GM18867 (cell line): Measurements from ENCODE around the gene RTN1.

ENCODE experiments used
- ATAC-seq: cut with Tn5 transposase; IDR thresholded peaks from one replicate; pipeline ENCODE4 v1.9.1; 2021; ENCODE audit warnings: mild to moderate bottlenecking, moderate library complexity; ENCODE audit not compliant: unreplicated experiment

The RTN1 gene

GRCh38 chr14:59870277-59871165 lies at the start of gene RTN1:
TSS of gene RTN1 (minus strand) at chr14:59870776. CDS start at chr14:59870630, 146 bp downstream.
- ATAC-seq = peak; percentile 67

- ATAC-seq = no peak
Observed at GRCh38 chr14:59920378-59920683, 49.8 kb upstream of the RTN1 start.

- ATAC-seq = peak; percentile 26
Observed at GRCh38 chr14:59919570-59920377, 49.2 kb upstream of the RTN1 start, which contains the start of gene LRRC9. TSS of gene LRRC9 (plus strand) at chr14:59920144.

- peak; percentile 76 for ATAC-seq
Observed at GRCh38 chr14:59918824-59919569, 48.4 kb upstream of the RTN1 start.

- ATAC-seq = no peak
Observed at GRCh38 chr14:59913187-59913586, 42.6 kb upstream of the RTN1 start.

- ATAC-seq = no peak
Observed at GRCh38 chr14:59912443-59912842, 41.9 kb upstream of the RTN1 start.

GRCh38 chr14:59905188-59905587 lies 34.6 kb upstream of the RTN1 start:
- ATAC-seq = no peak

- no peak for ATAC-seq
Observed at GRCh38 chr14:59904184-59904583, 33.6 kb upstream of the RTN1 start.

- ATAC-seq = no peak
Observed at GRCh38 chr14:59900556-59900955, 30.0 kb upstream of the RTN1 start.

- ATAC-seq = peak; percentile 65
Observed at GRCh38 chr14:59897757-59898383, 27.3 kb upstream of the RTN1 start.

GRCh38 chr14:59895721-59896120 lies 25.1 kb upstream of the RTN1 start:
- ATAC-seq = no peak

- ATAC-seq = no peak
Observed at GRCh38 chr14:59890676-59891075, 20.1 kb upstream of the RTN1 start.

GRCh38 chr14:59882957-59883356 lies 12.4 kb upstream of the RTN1 start:
- ATAC-seq = no peak

- ATAC-seq = peak; percentile 14
Observed at GRCh38 chr14:59871166-59871495, 555 bp upstream of the RTN1 start.

GRCh38 chr14:59869381-59870255 lies 958 bp downstream of the RTN1 start:
- no peak for ATAC-seq

- no peak for ATAC-seq
Observed at GRCh38 chr14:59868021-59868420, 2.6 kb downstream of the RTN1 start.

- no peak for ATAC-seq
Observed at GRCh38 chr14:59863806-59864525, 6.6 kb downstream of the RTN1 start.

- no peak for ATAC-seq
Observed at GRCh38 chr14:59857328-59857727, 13.2 kb downstream of the RTN1 start.

GRCh38 chr14:59852350-59852749 lies 18.2 kb downstream of the RTN1 start:
- ATAC-seq = no peak
